Measurements from ENCODE around the gene RBAK.

RBAK gene

GRCh38 chr7:5035276-5035675 lies 10.4 kb upstream of the RBAK start:
- no peak overlapping the region for H2AFZ ChIP-seq (ENCODE audit: insufficient read depth, low read length, poor library complexity)
- H3K27me3 ChIP-seq (ENCODE audit: insufficient read depth, low read length): no peaks in the 10 kb centered on the region
- H3K79me2 ChIP-seq (ENCODE audit: control insufficient read depth, insufficient read depth, low read length, poor library complexity): no peaks in the 10 kb centered on the region
- no peaks in the 10 kb centered on the region for H3K4me1 ChIP-seq (ENCODE audit: control insufficient read depth in 1 of 2, insufficient read depth in 2 of 2, low read length in 2 of 2)
- no peak overlapping the region for H2BK120ac ChIP-seq (ENCODE audit: insufficient read depth, low read length, poor library complexity)
- H3K4ac ChIP-seq (ENCODE audit: low read depth, low read length): no peak overlapping the region
- no peak overlapping the region for H3K18ac ChIP-seq (ENCODE audit: low read length)
- H2BK5ac ChIP-seq (ENCODE audit: low read depth, low read length, poor library complexity): no peak overlapping the region
- no peak overlapping the region for H3K4me3 ChIP-seq (ENCODE audit: low read depth, low read length)
- no peaks in the 10 kb centered on the region for H3K79me1 ChIP-seq (ENCODE audit: low read length)
- H3K23ac ChIP-seq (ENCODE audit: low read length): no peak overlapping the region
- no peak overlapping the region for H4K12ac ChIP-seq (ENCODE audit: low read depth, low read length)
- H3K9me3 ChIP-seq (ENCODE audit: insufficient read depth, low read depth, low read length): peaks cover 2% of the 10 kb centered on the region
- H4K91ac ChIP-seq (ENCODE audit: low read depth, low read length): no peak overlapping the region
- no peaks in the 10 kb centered on the region for H3K36me3 ChIP-seq (ENCODE audit: control insufficient read depth in 1 of 2, insufficient read depth in 2 of 2, low read length in 2 of 2)
- no CpG with 5 or more reads among the region's 9 CpGs for whole genome bisulfite sequencing (ENCODE audit: extremely low coverage, insufficient coverage, insufficient read length)
- no peak overlapping the region for H4K8ac ChIP-seq (ENCODE audit: low read depth, low read length)
- no peak for DNase-seq
- no peak overlapping the region for H3K4me2 ChIP-seq (ENCODE audit: low read length)
- no peak overlapping the region for H3K27ac ChIP-seq (ENCODE audit: low read depth, low read length)
- no peak overlapping the region for H2AK5ac ChIP-seq (ENCODE audit: low read length)
- no peak overlapping the region for H3K9ac ChIP-seq (ENCODE audit: low read length)
- H2BK12ac ChIP-seq (ENCODE audit: low read length): no peak overlapping the region
- no peak overlapping the region for H3K14ac ChIP-seq (ENCODE audit: low read length)

GRCh38 chr7:5036446-5036845 lies 9.2 kb upstream of the RBAK start:
- no peaks in the 10 kb centered on the region for H3K79me2 ChIP-seq (ENCODE audit: control insufficient read depth, insufficient read depth, low read length, poor library complexity)
- peaks cover 2% of the 10 kb centered on the region for H3K9me3 ChIP-seq (ENCODE audit: insufficient read depth, low read depth, low read length)
- no peak overlapping the region for H2BK120ac ChIP-seq (ENCODE audit: insufficient read depth, low read length, poor library complexity)
- no peak overlapping the region for H3K4me3 ChIP-seq (ENCODE audit: low read depth, low read length)
- H3K4ac ChIP-seq (ENCODE audit: low read depth, low read length): no peak overlapping the region
- H3K23ac ChIP-seq (ENCODE audit: low read length): no peak overlapping the region
- no peak overlapping the region for H3K14ac ChIP-seq (ENCODE audit: low read length)
- no peak overlapping the region for H3K9ac ChIP-seq (ENCODE audit: low read length)
- no peak overlapping the region for H2BK12ac ChIP-seq (ENCODE audit: low read length)
- no peak overlapping the region for H4K8ac ChIP-seq (ENCODE audit: low read depth, low read length)
- H3K4me2 ChIP-seq (ENCODE audit: low read length): no peak overlapping the region
- no peaks in the 10 kb centered on the region for H3K27me3 ChIP-seq (ENCODE audit: insufficient read depth, low read length)
- H2AFZ ChIP-seq (ENCODE audit: insufficient read depth, low read length, poor library complexity): no peak overlapping the region
- H3K27ac ChIP-seq (ENCODE audit: low read depth, low read length): no peak overlapping the region
- H3K18ac ChIP-seq (ENCODE audit: low read length): no peak overlapping the region
- no peak overlapping the region for H2AK5ac ChIP-seq (ENCODE audit: low read length)
- H4K91ac ChIP-seq (ENCODE audit: low read depth, low read length): no peak overlapping the region
- DNase-seq: no peak
- no peaks in the 10 kb centered on the region for H3K4me1 ChIP-seq (ENCODE audit: control insufficient read depth in 1 of 2, insufficient read depth in 2 of 2, low read length in 2 of 2)
- H3K79me1 ChIP-seq (ENCODE audit: low read length): no peaks in the 10 kb centered on the region
- no peak overlapping the region for H2BK5ac ChIP-seq (ENCODE audit: low read depth, low read length, poor library complexity)
- no peak overlapping the region for H4K12ac ChIP-seq (ENCODE audit: low read depth, low read length)
- no peaks in the 10 kb centered on the region for H3K36me3 ChIP-seq (ENCODE audit: control insufficient read depth in 1 of 2, insufficient read depth in 2 of 2, low read length in 2 of 2)
- no CpG with 5 or more reads among the region's 9 CpGs for WGBS (ENCODE audit: extremely low coverage, insufficient coverage, insufficient read length)

GRCh38 chr7:5041047-5041446 lies 4.6 kb upstream of the RBAK start:
- H3K14ac ChIP-seq (ENCODE audit: low read length): no peak overlapping the region
- WGBS (ENCODE audit: extremely low coverage, insufficient coverage, insufficient read length): no CpG with 5 or more reads among the region's 5 CpGs

GRCh38 chr7:5043661-5044060 lies 2.0 kb upstream of the RBAK start:
- no peak overlapping the region for H3K18ac ChIP-seq (ENCODE audit: low read length)
- no peak overlapping the region for H2BK120ac ChIP-seq (ENCODE audit: insufficient read depth, low read length, poor library complexity)
- WGBS (ENCODE audit: extremely low coverage, insufficient coverage, insufficient read length): no CpG with 5 or more reads among the region's 2 CpGs
- H4K12ac ChIP-seq (ENCODE audit: low read depth, low read length): no peak overlapping the region
- peaks cover 6% of the 10 kb centered on the region for H3K79me1 ChIP-seq (ENCODE audit: low read length)
- H3K14ac ChIP-seq (ENCODE audit: low read length): no peak overlapping the region
- H3K4me1 ChIP-seq (ENCODE audit: control insufficient read depth in 1 of 2, insufficient read depth in 2 of 2, low read length in 2 of 2): peaks cover 2 to 5% of the 10 kb centered on the region in 2 experiments
- H3K23ac ChIP-seq (ENCODE audit: low read length): no peak overlapping the region
- no peak overlapping the region for H2BK5ac ChIP-seq (ENCODE audit: low read depth, low read length, poor library complexity)
- peaks cover 1 to 2% of the 10 kb centered on the region in 2 experiments for H3K36me3 ChIP-seq (ENCODE audit: control insufficient read depth in 1 of 2, insufficient read depth in 2 of 2, low read length in 2 of 2)
- DNase-seq: no peak
- H3K4me2 ChIP-seq (ENCODE audit: low read length): no peak overlapping the region
- no peak overlapping the region for H4K91ac ChIP-seq (ENCODE audit: low read depth, low read length)
- no peaks in the 10 kb centered on the region for H3K27me3 ChIP-seq (ENCODE audit: insufficient read depth, low read length)
- H3K79me2 ChIP-seq (ENCODE audit: control insufficient read depth, insufficient read depth, low read length, poor library complexity): peaks cover 5% of the 10 kb centered on the region
- H2AFZ ChIP-seq (ENCODE audit: insufficient read depth, low read length, poor library complexity): no peak overlapping the region
- H4K8ac ChIP-seq (ENCODE audit: low read depth, low read length): no peak overlapping the region
- H3K27ac ChIP-seq (ENCODE audit: low read depth, low read length): no peak overlapping the region
- no peaks in the 10 kb centered on the region for H3K9me3 ChIP-seq (ENCODE audit: insufficient read depth, low read depth, low read length)
- H3K9ac ChIP-seq (ENCODE audit: low read length): no peak overlapping the region
- no peak overlapping the region for H2BK12ac ChIP-seq (ENCODE audit: low read length)
- H2AK5ac ChIP-seq (ENCODE audit: low read length): no peak overlapping the region
- no peak overlapping the region for H3K4ac ChIP-seq (ENCODE audit: low read depth, low read length)
- no peak overlapping the region for H3K4me3 ChIP-seq (ENCODE audit: low read depth, low read length)

More at GRCh38 chr7:5041047-5041446, 4.6 kb upstream of the RBAK start:
- Histone ChIP-seq H2BK5ac (ENCODE audit: low read depth, low read length, poor library complexity) (no peak overlapping the region), H3K23ac (ENCODE audit: low read length) (no peak overlapping the region), H3K18ac (ENCODE audit: low read length) (no peak overlapping the region), H3K36me3 (ENCODE audit: control insufficient read depth in 1 of 2, insufficient read depth in 2 of 2, low read length in 2 of 2) (no peaks in the 10 kb centered on the region), H2BK120ac (ENCODE audit: insufficient read depth, low read length, poor library complexity) (no peak overlapping the region), H3K9me3 (ENCODE audit: insufficient read depth, low read depth, low read length) (no peaks in the 10 kb centered on the region), H3K9ac (ENCODE audit: low read length) (no peak overlapping the region), H3K4me3 (ENCODE audit: low read depth, low read length) (no peak overlapping the region), H2AFZ (ENCODE audit: insufficient read depth, low read length, poor library complexity) (no peak overlapping the region), H2AK5ac (ENCODE audit: low read length) (no peak overlapping the region), H4K8ac (ENCODE audit: low read depth, low read length) (no peak overlapping the region), H3K27me3 (ENCODE audit: insufficient read depth, low read length) (no peaks in the 10 kb centered on the region), H2BK12ac (ENCODE audit: low read length) (no peak overlapping the region), H4K12ac (ENCODE audit: low read depth, low read length) (no peak overlapping the region), H3K79me1 (ENCODE audit: low read length) (peaks cover 5% of the 10 kb centered on the region), H3K79me2 (ENCODE audit: control insufficient read depth, insufficient read depth, low read length, poor library complexity) (peaks cover 3% of the 10 kb centered on the region), H3K4ac (ENCODE audit: low read depth, low read length) (no peak overlapping the region), H3K4me2 (ENCODE audit: low read length) (no peak overlapping the region), H3K4me1 (ENCODE audit: control insufficient read depth in 1 of 2, insufficient read depth in 2 of 2, low read length in 2 of 2) (no peaks in the 10 kb centered on the region), H4K91ac (ENCODE audit: low read depth, low read length) (no peak overlapping the region), H3K27ac (ENCODE audit: low read depth, low read length) (no peak overlapping the region)
- DNase-seq: no peak
